Esophagus mucosa (tissue), 1 donor: ENCODE results near the gene MRGPRX4. TPM values are rescaled to one million over a fixed set of nuclear protein-coding genes. Genes with fewer than 3 reads are reported as not detected.
"Not testable (repeated sequence)": the region's sequence is repeated elsewhere in the genome, so short reads cannot be mapped to it uniquely, and the experiment has no call there.

Source experiments
- ATAC-seq: fragments of 200-7000 bp; cut with Tn5 transposase; one replicate; pipeline ENCODE4 v1.9.1; 2020
- total RNA-seq: library from RNA; stranded (reverse); gene quantifications from one replicate; pipeline ENCODE4 v1.2.4, GENCODE V29; 2023
- donor health status: DM: yes; HTN: yes; CAD: no.

MRGPRX4 gene
- total RNA-seq, result not detected

- no peak for ATAC-seq
Observed at GRCh38 chr11:18172666-18173065, at the start of gene MRGPRX4. MRGPRX4 (plus strand) TSS chr11:18172837; CDS start chr11:18173257, 420 bp downstream.

GRCh38 chr11:18131115-18131514 is 41.5 kb upstream of the MRGPRX4 start:
- ATAC-seq, result not testable (repeated sequence)

GRCh38 chr11:18132341-18132740 is 40.3 kb upstream of the MRGPRX4 start, which contains the start of gene MRGPRX3:
MRGPRX3 (plus strand) TSS chr11:18132571; CDS start chr11:18137203, 4,632 bp downstream.
- ATAC-seq, result peak; percentile 65

GRCh38 chr11:18135308-18135707 is 37.3 kb upstream of the MRGPRX4 start:
- no peak for ATAC-seq

- no peak for ATAC-seq
Observed at GRCh38 chr11:18137186-18137800, 35.3 kb upstream of the MRGPRX4 start.

GRCh38 chr11:18140145-18140544 is 32.5 kb upstream of the MRGPRX4 start:
- no peak for ATAC-seq

GRCh38 chr11:18144243-18144642 is 28.4 kb upstream of the MRGPRX4 start:
- peak; percentile 80 for ATAC-seq

GRCh38 chr11:18145025-18145424 is 27.6 kb upstream of the MRGPRX4 start:
- ATAC-seq, result no peak

- no peak for ATAC-seq
Observed at GRCh38 chr11:18145837-18146236, 26.8 kb upstream of the MRGPRX4 start.

GRCh38 chr11:18151581-18151980 is 21.1 kb upstream of the MRGPRX4 start:
- ATAC-seq, result no peak

GRCh38 chr11:18168372-18168771 is 4.3 kb upstream of the MRGPRX4 start:
- ATAC-seq, result no peak

- peak; percentile 57 for ATAC-seq
Observed at GRCh38 chr11:18171377-18172000, 1.1 kb upstream of the MRGPRX4 start.

- ATAC-seq, result no peak
Observed at GRCh38 chr11:18173225-18173866, 709 bp downstream of the MRGPRX4 start.

- no peak for ATAC-seq
Observed at GRCh38 chr11:18188796-18189195, 16.2 kb downstream of the MRGPRX4 start.

- not testable (repeated sequence) for ATAC-seq
Observed at GRCh38 chr11:18189476-18190245, 17.0 kb downstream of the MRGPRX4 start.

- no peak for ATAC-seq
Observed at GRCh38 chr11:18191376-18191775, 18.7 kb downstream of the MRGPRX4 start.

GRCh38 chr11:18193010-18193409 is 20.4 kb downstream of the MRGPRX4 start:
- no peak for ATAC-seq

- no peak for ATAC-seq
Observed at GRCh38 chr11:18196532-18196931, 23.9 kb downstream of the MRGPRX4 start.

- not testable (repeated sequence) for ATAC-seq
Observed at GRCh38 chr11:18197738-18198137, 25.1 kb downstream of the MRGPRX4 start.

- no peak for ATAC-seq
Observed at GRCh38 chr11:18203723-18204122, 31.1 kb downstream of the MRGPRX4 start.

- ATAC-seq, result no peak
Observed at GRCh38 chr11:18204220-18204619, 31.6 kb downstream of the MRGPRX4 start.

GRCh38 chr11:18204771-18205170 is 32.1 kb downstream of the MRGPRX4 start:
- ATAC-seq, result no peak

- ATAC-seq, result no peak
Observed at GRCh38 chr11:18209058-18209457, 36.4 kb downstream of the MRGPRX4 start.
